ENCODE results near the gene TMEM108. TPM values are rescaled to one million over a fixed set of nuclear protein-coding genes. Genes with fewer than 3 reads are reported as not detected.

TMEM108 gene
- total RNA-seq, 1 experiment from 2014 or later, result not detected

DNA sequence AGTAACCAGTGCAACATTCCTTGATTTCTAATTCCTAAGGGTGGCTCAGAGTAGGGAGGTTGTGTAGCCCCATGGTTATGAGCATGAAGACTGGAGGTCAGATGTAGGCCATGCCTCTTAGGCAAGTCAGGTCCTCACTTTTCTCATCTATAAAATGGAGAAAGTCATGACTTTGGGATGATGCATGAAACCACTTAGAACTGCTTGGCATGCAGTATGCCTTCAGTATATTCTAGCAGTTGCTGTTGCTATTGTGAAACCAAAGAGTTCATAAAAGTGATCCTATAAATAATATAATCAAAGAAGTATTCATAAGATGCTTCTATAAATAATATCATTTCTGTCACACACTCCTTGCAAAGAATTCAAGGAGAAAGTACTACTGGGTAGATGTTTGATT lies 65.5 kb downstream of the TMEM108 start:
- H3K79me2 ChIP-seq (ENCODE audit: insufficient read depth, low read length), result no peaks in the 10 kb centered on the region
- ChIA-PET RAD21 (ENCODE audit: low non-redundant PET in 1 of 2, low total read pairs in 2 of 2, uncharacterized antibody in 2 of 2, unreplicated experiment in 2 of 2) (no interaction called here), CTCF (no interaction called here), POLR2A (no interaction called here)
- H3K4me2 ChIP-seq (ENCODE audit: low read length), result no peak overlapping the region
- no peak overlapping the region for H3K4me3 ChIP-seq (replicated peaks in 1 of 2; ENCODE audit: low read depth in 1 of 2, low read length in 2 of 2)
- H3K9me2 ChIP-seq (ENCODE audit: insufficient read depth), result no peaks in the 10 kb centered on the region
- no peak overlapping the region for H2AFZ ChIP-seq (ENCODE audit: low read depth, low read length, poor library complexity, severe bottlenecking)
- intact Hi-C loops (cut with micrococcal nuclease), result no loop called here
- H3K4me1 ChIP-seq (ENCODE audit: control insufficient read depth in 1 of 2, insufficient read depth in 2 of 2, low read length in 2 of 2), result no peaks in the 10 kb centered on the region
- TF ChIP-seq YY1 (IDR thresholded peaks at IDR 0.05; ENCODE audit: extremely low read depth, insufficient replicate concordance, low read depth, low read length), result no peak
- TF ChIP-seq, protein P1, sequence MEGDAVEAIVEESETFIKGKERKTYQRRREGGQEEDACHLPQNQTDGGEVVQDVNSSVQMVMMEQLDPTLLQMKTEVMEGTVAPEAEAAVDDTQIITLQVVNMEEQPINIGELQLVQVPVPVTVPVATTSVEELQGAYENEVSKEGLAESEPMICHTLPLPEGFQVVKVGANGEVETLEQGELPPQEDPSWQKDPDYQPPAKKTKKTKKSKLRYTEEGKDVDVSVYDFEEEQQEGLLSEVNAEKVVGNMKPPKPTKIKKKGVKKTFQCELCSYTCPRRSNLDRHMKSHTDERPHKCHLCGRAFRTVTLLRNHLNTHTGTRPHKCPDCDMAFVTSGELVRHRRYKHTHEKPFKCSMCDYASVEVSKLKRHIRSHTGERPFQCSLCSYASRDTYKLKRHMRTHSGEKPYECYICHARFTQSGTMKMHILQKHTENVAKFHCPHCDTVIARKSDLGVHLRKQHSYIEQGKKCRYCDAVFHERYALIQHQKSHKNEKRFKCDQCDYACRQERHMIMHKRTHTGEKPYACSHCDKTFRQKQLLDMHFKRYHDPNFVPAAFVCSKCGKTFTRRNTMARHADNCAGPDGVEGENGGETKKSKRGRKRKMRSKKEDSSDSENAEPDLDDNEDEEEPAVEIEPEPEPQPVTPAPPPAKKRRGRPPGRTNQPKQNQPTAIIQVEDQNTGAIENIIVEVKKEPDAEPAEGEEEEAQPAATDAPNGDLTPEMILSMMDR (IDR thresholded peaks at IDR 0.05 in 2 of 3, conservative IDR thresholded peaks at IDR 0.05 in 1 of 3; ENCODE audit: borderline replicate concordance in 1 of 3, insufficient read depth in 1 of 3, low read depth in 2 of 3, low read length in 2 of 3), result no peak
- no peak for TF ChIP-seq ZFX (IDR thresholded peaks at IDR 0.05)
- no peak for TF ChIP-seq ELF1 (IDR thresholded peaks at IDR 0.05; ENCODE audit: borderline replicate concordance, low read depth)
- TF ChIP-seq CEBPB (IDR thresholded peaks at IDR 0.05; ENCODE audit: low read depth), result no peak
- TF ChIP-seq EZH2phosphoT487 (IDR thresholded peaks at IDR 0.05; ENCODE audit: borderline replicate concordance), result no peak
- no peak for TF ChIP-seq EGR1 (IDR thresholded peaks at IDR 0.05; ENCODE audit: low read depth)
- TF ChIP-seq SRF (IDR thresholded peaks at IDR 0.05; ENCODE audit: low read depth), result no peak
- no peak for TF ChIP-seq EZH2 (IDR thresholded peaks at IDR 0.05)
- no peak for TF ChIP-seq SIN3A (IDR thresholded peaks at IDR 0.05; ENCODE audit: low read depth)
- TF ChIP-seq SP1 (IDR thresholded peaks at IDR 0.05; ENCODE audit: low read depth), result no peak
- no peak for TF ChIP-seq POLR2AphosphoS5 (IDR thresholded peaks at IDR 0.05; ENCODE audit: low read depth, low read length)
- no peak for TF ChIP-seq TCF7L2 (IDR thresholded peaks at IDR 0.05; ENCODE audit: borderline replicate concordance, extremely low read depth, insufficient read depth, insufficient read length)
- no peak for TF ChIP-seq POLR2A (IDR thresholded peaks at IDR 0.05; ENCODE audit: borderline replicate concordance, extremely low read depth, insufficient read depth, insufficient read length)
- TF ChIP-seq, protein P2, sequence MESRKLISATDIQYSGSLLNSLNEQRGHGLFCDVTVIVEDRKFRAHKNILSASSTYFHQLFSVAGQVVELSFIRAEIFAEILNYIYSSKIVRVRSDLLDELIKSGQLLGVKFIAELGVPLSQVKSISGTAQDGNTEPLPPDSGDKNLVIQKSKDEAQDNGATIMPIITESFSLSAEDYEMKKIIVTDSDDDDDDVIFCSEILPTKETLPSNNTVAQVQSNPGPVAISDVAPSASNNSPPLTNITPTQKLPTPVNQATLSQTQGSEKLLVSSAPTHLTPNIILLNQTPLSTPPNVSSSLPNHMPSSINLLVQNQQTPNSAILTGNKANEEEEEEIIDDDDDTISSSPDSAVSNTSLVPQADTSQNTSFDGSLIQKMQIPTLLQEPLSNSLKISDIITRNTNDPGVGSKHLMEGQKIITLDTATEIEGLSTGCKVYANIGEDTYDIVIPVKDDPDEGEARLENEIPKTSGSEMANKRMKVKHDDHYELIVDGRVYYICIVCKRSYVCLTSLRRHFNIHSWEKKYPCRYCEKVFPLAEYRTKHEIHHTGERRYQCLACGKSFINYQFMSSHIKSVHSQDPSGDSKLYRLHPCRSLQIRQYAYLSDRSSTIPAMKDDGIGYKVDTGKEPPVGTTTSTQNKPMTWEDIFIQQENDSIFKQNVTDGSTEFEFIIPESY (IDR thresholded peaks at IDR 0.05; ENCODE audit: extremely low read depth, insufficient replicate concordance, low read length), result no peak
- TF ChIP-seq CBX3 (IDR thresholded peaks at IDR 0.05; ENCODE audit: low read depth), result no peak
- no peak for ATAC-seq
- H3K27me3 ChIP-seq (ENCODE audit: insufficient read depth, low read length), result no peaks in the 10 kb centered on the region; the same call in none of the 2 replicates
- no peaks in the 10 kb centered on the region for H3K9me3 ChIP-seq (ENCODE audit: control insufficient read depth in 1 of 2, insufficient read depth in 1 of 2, low read depth in 1 of 2, low read length in 2 of 2)
- H3K36me3 ChIP-seq (ENCODE audit: control insufficient read depth in 1 of 2, insufficient read depth in 2 of 2, low read length in 2 of 2), result no peaks in the 10 kb centered on the region
- no peak overlapping the region for H3K27ac ChIP-seq (ENCODE audit: low read depth, low read length)
- no peak for DNase-seq (ENCODE audit: low read depth, low spot score)
- no peaks in the 10 kb centered on the region for H4K20me1 ChIP-seq (ENCODE audit: insufficient read depth)
- no TSS peak for BruUV-seq (replicated peaks)
- H3K9ac ChIP-seq (ENCODE audit: low read length), result no peak overlapping the region
